HepG2 (cell line): ENCODE data around the gene OXGR1. TPM values are rescaled to one million over a fixed set of nuclear protein-coding genes. Genes with fewer than 3 reads are reported as not detected.

Source experiments
- ATAC-seq: fragments of 200-7000 bp; cut with Tn5 transposase; 3 replicates; pipeline ENCODE4 v1.9.1; 2020; ENCODE audit warnings: mild to moderate bottlenecking, moderate library complexity
- BruUV-seq: library from RNA; stranded (reverse); fragments of 400-500 nt; replicated peaks from 2 replicates; lab custom pipeline; 2021; lab: Mats Ljungman, UMichigan
- CTCF ChIA-PET: fragments of 300-600 bp; formaldehyde crosslinking; extraction: SDS; loops from one replicate; lab custom pipeline; 2021; ENCODE audit warnings: low total read pairs, inconsistent platforms, low intra/inter-chr PET ratio; lab: Yijun Ruan, JAX
- POLR2A ChIA-PET: fragments of 350-600 bp; sonication (Branson Sonifier 250); formaldehyde crosslinking; loops from one replicate; lab custom pipeline; 2020; ENCODE audit warnings: antibody characterized with exemption, inconsistent platforms; lab: Yijun Ruan, JAX
- DNase-seq: peaks from one replicate; pipeline ENCODE4 v3.0.0-alpha.2; 2015; ENCODE audit warnings: low spot score
- FAIRE-seq: peaks from 3 replicates; lab custom pipeline; 2011; peaks lifted over from hg19 to GRCh38; lab: Jason Lieb, UNC
- H2AFZ ChIP-seq: one replicate; pipeline ENCODE4 v1.6.1; 2011; ENCODE audit warnings: low read length, inconsistent platforms
- H3K27ac ChIP-seq: fragments of 300-600 bp; 3 replicates; pipeline ENCODE4 v1.8.0; 2011; ENCODE audit warnings: mixed run types, mild to moderate bottlenecking, mixed read lengths, low read length, inconsistent platforms; ENCODE audit not compliant: insufficient read depth; ENCODE audit errors: extremely low read length
- H3K27me3 ChIP-seq, 2 experiments: fragments of 200-600 bp in 1 of 2; 2 replicates in 1 of 2; 3 replicates in 1 of 2; pipeline versions ENCODE4 v1.6.0 to v1.8.0; 2011; ENCODE audit warnings: low read length in 2 of 2, mild to moderate bottlenecking in 2 of 2, moderate library complexity in 2 of 2, inconsistent platforms in 1 of 2; ENCODE audit not compliant: insufficient read depth in 2 of 2, control insufficient read depth in 1 of 2
- H3K36me3 ChIP-seq, 2 experiments: fragments of 200-600 bp in 1 of 2; replicated peaks in 1 of 2; 2 replicates in 1 of 2; 3 replicates in 1 of 2; pipeline versions ENCODE4 v1.5.1 to v1.8.0; 2011; ENCODE audit warnings: low read length in 2 of 2, inconsistent platforms in 1 of 2; ENCODE audit not compliant: insufficient read depth in 2 of 2, control insufficient read depth in 1 of 2
- H3K4me1 ChIP-seq: 2 replicates; pipeline ENCODE4 v1.5.1; 2012; ENCODE audit warnings: low read length, inconsistent platforms; ENCODE audit not compliant: insufficient read depth
- H3K4me2 ChIP-seq: 2 replicates; pipeline ENCODE4 v1.6.0; 2011; ENCODE audit warnings: low read depth, low read length, inconsistent platforms
- H3K4me3 ChIP-seq, 3 experiments: fragments of 200-600 bp in 1 of 3; sonication (generic), shearing (Covaris generic) in 1 of 3; replicated peaks in 1 of 3; 2 replicates each; pipeline ENCODE4 v1.5.1; 2011 to 2016; ENCODE audit warnings: low read length in 3 of 3, inconsistent platforms in 2 of 3, low read depth in 2 of 3, mild to moderate bottlenecking in 2 of 3, control low read depth in 1 of 3, mixed read lengths in 1 of 3; ENCODE audit not compliant: insufficient read depth in 1 of 3
- H3K79me2 ChIP-seq: one replicate; pipeline ENCODE4 v1.6.1; 2011; ENCODE audit warnings: low read length, inconsistent platforms; ENCODE audit not compliant: insufficient read depth
- H3K9ac ChIP-seq: 2 replicates; pipeline ENCODE4 v1.6.0; 2011; ENCODE audit warnings: mild to moderate bottlenecking, low read depth, low read length, inconsistent platforms; ENCODE audit not compliant: insufficient read depth
- H3K9me3 ChIP-seq: 2 replicates; pipeline ENCODE4 v1.5.1; 2012; ENCODE audit warnings: mild to moderate bottlenecking, low read length
- H4K20me1 ChIP-seq: 2 replicates; pipeline ENCODE4 v1.6.0; 2011; ENCODE audit warnings: inconsistent platforms, mild to moderate bottlenecking, low read length, moderate library complexity; ENCODE audit not compliant: insufficient read depth
- BCLAF1 ChIP-seq: fragments of 450-650 bp; IDR thresholded peaks from 2 replicates; pipeline ENCODE4 v1.6.1; 2017; ENCODE audit warnings: mild to moderate bottlenecking
- CENPX ChIP-seq: sonication (generic); formaldehyde crosslinking; IDR thresholded peaks from 2 replicates; pipeline ENCODE4 v1.9.0; 2021; ENCODE audit warnings: mild to moderate bottlenecking, missing genetic modification reagents, moderate library complexity
- GABPB1 ChIP-seq: IDR thresholded peaks from 2 replicates; pipeline ENCODE4 v1.6.1; 2016; ENCODE audit warnings: mild to moderate bottlenecking, missing genetic modification reagents, moderate library complexity, missing compliant biosample characterization
- HNF4A ChIP-seq: sonication (generic); formaldehyde crosslinking; IDR thresholded peaks from 2 replicates; pipeline ENCODE4 v1.4.0; 2020; ENCODE audit warnings: missing genetic modification reagents
- HOXA9 ChIP-seq: sonication (generic); formaldehyde crosslinking; IDR thresholded peaks from 2 replicates; pipeline ENCODE4 v1.8.1; 2022; ENCODE audit warnings: missing genetic modification reagents, mild to moderate bottlenecking, moderate library complexity, borderline replicate concordance
- SALL1 ChIP-seq: sonication (generic); formaldehyde crosslinking; IDR thresholded peaks from 2 replicates; pipeline ENCODE4 v1.8.0; 2022; ENCODE audit warnings: mild to moderate bottlenecking, missing genetic modification reagents
- ZNF891 ChIP-seq: sonication (generic); formaldehyde crosslinking; IDR thresholded peaks from 2 replicates; pipeline ENCODE4 v1.5.0; 2020; ENCODE audit warnings: mild to moderate bottlenecking, missing genetic modification reagents
- WGBS: methylation state at CpG from one replicate; pipeline ENCODE4 v1.1.6; 2017; ENCODE audit warnings: low lambda C conversion rate; 5-methylcytosine and 5-hydroxymethylcytosine counted together
- in situ Hi-C: cut with HindIII; loops from 2 replicates; pipeline ENCODE4 v1.10.0; 2017; ENCODE audit warnings: low pct_unique_long_range_greater_than_20kb; ENCODE audit not compliant: extremely low pct_ligation_motif_present
- intact Hi-C: fragments of 100-400 bp; cut with micrococcal nuclease; formaldehyde crosslinking; loops from one replicate; pipeline ENCODE4 v1.10.0; 2022; ENCODE audit not compliant: unreplicated experiment
- polyA plus RNA-seq, 8 experiments: library from polyadenylated mRNA; depleted of rRNA in 3 of 8; stranded (reverse) in 7 of 8; unstranded in 1 of 8; fragments of >200 nt; fragmentation: Illumina TruSeq in 4 of 8; extraction: Trizol in 4 of 8; gene quantifications; 2 replicates each; pipeline versions ENCODE4 v1.2.1 to v1.2.3, GENCODE V29; 2011 to 2016; ENCODE audit warnings: low read depth in 4 of 8, missing spikeins in 1 of 8, mixed read lengths in 1 of 8; ENCODE audit not compliant: insufficient read depth in 1 of 8
- total RNA-seq, 5 experiments: library from RNA; depleted of rRNA; stranded (reverse); fragments of >200 nt; fragmentation: Illumina TruSeq; extraction: Trizol; gene quantifications; 2 replicates each; pipeline ENCODE4 v1.2.3, GENCODE V29; 2016; ENCODE audit warnings: low read depth in 1 of 5

Gene OXGR1
- total and polyA plus RNA-seq, 2 of the 13 experiments (the other 11 are each of a cell fraction or from before 2014, with no cell fraction given): not detected

GRCh38 chr13:97023117-97023516, 28.8 kb upstream of the OXGR1 start (continued):
- TF ChIP-seq BCLAF1 (no peak), ZNF891 (CRISPR knock-in tag) (no peak), CENPX (CRISPR knock-in tag) (no peak), HOXA9 (no peak), GABPB1 (CRISPR knock-in tag) (no peak)

- no TSS peak for BruUV-seq
- no peak for FAIRE-seq
Measured at GRCh38 chr13:97021241-97021640, 27.0 kb upstream of the OXGR1 start.

More at GRCh38 chr13:97021241-97021640, 27.0 kb upstream of the OXGR1 start:
- whole genome bisulfite sequencing: 3% methylated on average over 4 of the region's 4 CpGs
- H3K4me3 ChIP-seq: no peak overlapping the region
- H3K79me2 ChIP-seq: no peaks in the 10 kb centered on the region
- H4K20me1 ChIP-seq: no peaks in the 10 kb centered on the region
- intact Hi-C loops: no loop called here
- peaks cover 1 to 14% of the 10 kb centered on the region in 2 experiments; a peak in 1 of 5 replicates for H3K27me3 ChIP-seq
- CTCF ChIA-PET: no interaction called here
- H3K9me3 ChIP-seq: no peaks in the 10 kb centered on the region
- H3K4me2 ChIP-seq: no peak overlapping the region
- DNase-seq: no peak
- POLR2A ChIA-PET: no interaction called here
- H3K27ac ChIP-seq: no peak overlapping the region
- no peaks in the 10 kb centered on the region for H3K4me1 ChIP-seq
- 0 out of 2 replicates have a peak, but pooled peaks have one; percentile 6 for TF ChIP-seq HNF4A (CRISPR knock-in tag)
- no peak for TF ChIP-seq SALL1 (CRISPR knock-in tag)
- TF ChIP-seq, all 625 proteins: peak for 1
- in situ Hi-C loops: loop anchor here (25.0 kb wide), 1 partner anchor 791 kb away; no protein-coding TSS in a partner anchor
- Histone ChIP-seq H2AFZ (no peak overlapping the region), H3K9ac (no peak overlapping the region), H3K36me3 (no peaks in the 10 kb centered on the region)
- no peak for ATAC-seq
